Measurements from ENCODE around the gene CHST12.
"Not testable (repeated sequence)": the region's sequence is repeated elsewhere in the genome, so short reads cannot be mapped to it uniquely, and the experiment has no call there.

DNA sequence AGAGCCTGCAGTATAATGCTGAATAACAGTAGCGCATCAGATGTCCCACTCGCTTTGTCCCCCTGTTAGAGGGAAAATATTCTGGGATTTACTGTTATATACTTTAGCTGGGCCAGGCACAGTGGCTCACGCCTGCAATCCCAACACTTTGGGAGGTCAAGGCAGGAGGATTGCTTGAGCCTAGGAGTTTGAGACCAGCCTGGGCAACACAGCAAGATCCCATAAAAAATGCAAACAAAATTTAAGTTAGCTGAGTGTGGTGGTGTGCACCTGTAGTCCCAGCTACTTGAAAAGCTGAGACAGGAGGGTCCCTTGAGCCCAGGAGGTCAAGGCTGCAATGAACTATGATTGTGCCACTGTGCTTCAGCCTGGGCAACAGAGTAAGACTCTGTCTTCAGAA is 50.4 kb downstream of the CHST12 start:
- TF ChIP-seq, protein P1, sequence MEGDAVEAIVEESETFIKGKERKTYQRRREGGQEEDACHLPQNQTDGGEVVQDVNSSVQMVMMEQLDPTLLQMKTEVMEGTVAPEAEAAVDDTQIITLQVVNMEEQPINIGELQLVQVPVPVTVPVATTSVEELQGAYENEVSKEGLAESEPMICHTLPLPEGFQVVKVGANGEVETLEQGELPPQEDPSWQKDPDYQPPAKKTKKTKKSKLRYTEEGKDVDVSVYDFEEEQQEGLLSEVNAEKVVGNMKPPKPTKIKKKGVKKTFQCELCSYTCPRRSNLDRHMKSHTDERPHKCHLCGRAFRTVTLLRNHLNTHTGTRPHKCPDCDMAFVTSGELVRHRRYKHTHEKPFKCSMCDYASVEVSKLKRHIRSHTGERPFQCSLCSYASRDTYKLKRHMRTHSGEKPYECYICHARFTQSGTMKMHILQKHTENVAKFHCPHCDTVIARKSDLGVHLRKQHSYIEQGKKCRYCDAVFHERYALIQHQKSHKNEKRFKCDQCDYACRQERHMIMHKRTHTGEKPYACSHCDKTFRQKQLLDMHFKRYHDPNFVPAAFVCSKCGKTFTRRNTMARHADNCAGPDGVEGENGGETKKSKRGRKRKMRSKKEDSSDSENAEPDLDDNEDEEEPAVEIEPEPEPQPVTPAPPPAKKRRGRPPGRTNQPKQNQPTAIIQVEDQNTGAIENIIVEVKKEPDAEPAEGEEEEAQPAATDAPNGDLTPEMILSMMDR (conservative IDR thresholded peaks at IDR 0.05; ENCODE audit: low read length), result not testable (repeated sequence)
- TF ChIP-seq EZH2phosphoT487 (IDR thresholded peaks at IDR 0.05; ENCODE audit: borderline replicate concordance, low read depth, low read length), result not testable (repeated sequence)
